ENCODE measurements around the gene ACP3.

The ACP3 gene

GRCh38 chr3:132321304-132321703 is 4.1 kb downstream of the ACP3 start:
- DNase-seq = no peak

GRCh38 chr3:132325103-132325606 is 7.9 kb downstream of the ACP3 start:
- no peak for DNase-seq

- DNase-seq = no peak
Measured at GRCh38 chr3:132325634-132326033, 8.4 kb downstream of the ACP3 start.

GRCh38 chr3:132326251-132326650 is 9.0 kb downstream of the ACP3 start:
- DNase-seq = no peak

- no peak for DNase-seq
Measured at GRCh38 chr3:132332082-132332481, 14.9 kb downstream of the ACP3 start.

GRCh38 chr3:132332508-132332907 is 15.3 kb downstream of the ACP3 start:
- DNase-seq = no peak

- no peak for DNase-seq
Measured at GRCh38 chr3:132341746-132342145, 24.5 kb downstream of the ACP3 start.

GRCh38 chr3:132342183-132342582 is 25.0 kb downstream of the ACP3 start:
- no peak for DNase-seq

- DNase-seq = peak; percentile 44
Measured at GRCh38 chr3:132342610-132343009, 25.4 kb downstream of the ACP3 start.

- peak; percentile 84 for DNase-seq
Measured at GRCh38 chr3:132343018-132343612, 25.9 kb downstream of the ACP3 start.

GRCh38 chr3:132344666-132345280 is 27.6 kb downstream of the ACP3 start:
- DNase-seq = peak; percentile 18

- peak; percentile 73 for DNase-seq
Measured at GRCh38 chr3:132346841-132347736, 29.9 kb downstream of the ACP3 start.

- no peak for DNase-seq
Measured at GRCh38 chr3:132347811-132348210, 30.6 kb downstream of the ACP3 start.

GRCh38 chr3:132348531-132348930 is 31.3 kb downstream of the ACP3 start:
- no peak for DNase-seq

- no peak for DNase-seq
Measured at GRCh38 chr3:132350814-132351213, 33.6 kb downstream of the ACP3 start.

- no peak for DNase-seq
Measured at GRCh38 chr3:132351222-132351806, 34.1 kb downstream of the ACP3 start.

- peak; percentile 73 for DNase-seq
Measured at GRCh38 chr3:132352556-132353143, 35.4 kb downstream of the ACP3 start.

GRCh38 chr3:132354916-132355702 is 37.9 kb downstream of the ACP3 start:
- DNase-seq = no peak

- DNase-seq = no peak
Measured at GRCh38 chr3:132356568-132356967, 39.4 kb downstream of the ACP3 start.

GRCh38 chr3:132360717-132361116 is 43.5 kb downstream of the ACP3 start:
- DNase-seq = no peak

GRCh38 chr3:132362329-132362728 is 45.1 kb downstream of the ACP3 start:
- DNase-seq = no peak

GRCh38 chr3:132368515-132368914 is 51.3 kb downstream of the ACP3 start:
- DNase-seq = no peak

Measured in inflammatory macrophage treated with lipopolysaccharide for 4 hours (primary cell).